Thoracic aorta (tissue), 2 donors: ENCODE results near the gene IL25. TPM values are rescaled to one million over a fixed set of nuclear protein-coding genes. Genes with fewer than 3 reads are reported as not detected.

Experiments
- ATAC-seq: fragments of 150-250 bp; one replicate; pipeline ENCODE4 v1.8.0; 2017; ENCODE audit warnings: low read depth; ENCODE audit not compliant: insufficient number of reproducible peaks, low FRiP score
- DNase-seq: peaks from one replicate; pipeline ENCODE4 v3.0.0-alpha.2; 2020; ENCODE audit warnings: low spot score
- H3K27ac ChIP-seq, 2 donors: fragments of 200-600 bp; sonication (generic); 1 replicate in 1 of 2; 2 replicates in 1 of 2; pipeline ENCODE4 v1.5.1; 2016; ENCODE audit warnings: mild to moderate bottlenecking in 2 of 2, moderate library complexity in 2 of 2
- H3K27me3 ChIP-seq: fragments of 200-600 bp; sonication (generic); replicated peaks from 2 replicates; pipeline ENCODE4 v1.6.0; 2016; ENCODE audit warnings: mild to moderate bottlenecking; ENCODE audit not compliant: insufficient read depth
- H3K36me3 ChIP-seq: fragments of 200-600 bp; sonication (generic); one replicate; pipeline ENCODE4 v1.5.1; 2016
- H3K4me1 ChIP-seq, 2 donors: fragments of 200-600 bp; sonication (generic); 1 replicate in 1 of 2; 2 replicates in 1 of 2; pipeline versions ENCODE4 v1.5.1 to v1.6.0; 2016; ENCODE audit warnings: low read depth in 2 of 2, mild to moderate bottlenecking in 1 of 2; ENCODE audit not compliant: control insufficient read depth in 1 of 2
- H3K4me3 ChIP-seq: fragments of 200-600 bp; sonication (generic); 2 replicates; pipeline ENCODE4 v1.5.1; 2016; ENCODE audit warnings: mild to moderate bottlenecking
- H3K9me3 ChIP-seq: fragments of 200-600 bp; sonication (generic); 2 replicates; pipeline ENCODE4 v1.5.1; 2016
- total RNA-seq, 2 donors: library from RNA; depleted of rRNA; stranded (reverse); fragments of >200 nt; gene quantifications; one replicate each; pipeline versions ENCODE4 v1.1.0 to v1.2.3, GENCODE V29; 2016
- TF ChIP-seq, protein P1 (sequence below): fragments of 200-600 bp; sonication (generic); IDR thresholded peaks from one replicate; pipeline ENCODE4 v1.5.1; 2019; ENCODE audit warnings: antibody characterized with exemption

Gene IL25
- total RNA-seq, 2 donors from 2014 or later: not detected

DNA sequence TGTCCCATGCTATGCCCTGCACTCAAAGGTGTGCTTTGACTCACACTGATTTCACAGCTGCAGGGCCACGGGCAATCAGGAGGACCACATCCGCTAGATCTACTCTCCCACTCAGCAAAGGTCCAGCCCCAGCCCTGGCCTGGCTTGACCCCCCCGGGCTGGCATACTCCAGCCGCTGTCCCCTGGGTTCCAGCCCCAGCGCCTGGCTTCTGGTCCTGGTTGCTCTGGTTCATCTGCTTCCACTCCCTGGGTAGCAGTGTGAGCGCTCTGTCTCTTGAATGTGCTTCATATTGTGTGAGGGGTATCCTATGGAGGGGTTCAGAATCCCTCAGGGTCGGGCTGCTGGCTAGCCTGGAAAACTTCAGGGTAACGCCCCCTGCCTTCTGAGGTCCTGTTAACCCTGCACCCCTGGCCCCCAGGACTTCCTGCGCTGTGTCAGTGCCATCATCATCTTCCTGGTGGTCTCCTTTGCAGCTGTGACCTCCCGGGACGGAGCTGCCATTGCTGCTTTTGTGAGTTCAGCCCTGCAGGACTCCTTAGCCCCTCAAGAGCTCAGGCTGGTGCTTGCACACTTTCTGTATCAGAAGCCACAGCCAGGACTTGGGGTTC lies 6.1 kb downstream of the IL25 start:
- H3K9me3 ChIP-seq: no peaks in the 10 kb centered on the region
- no peak overlapping the region for H3K27ac ChIP-seq
- ATAC-seq: no peak
- no peak overlapping the region for H3K4me3 ChIP-seq
- no peaks in the 10 kb centered on the region for H3K36me3 ChIP-seq
- peaks cover 0 to 4% of the 10 kb centered on the region in 2 donors for H3K4me1 ChIP-seq
- no peaks in the 10 kb centered on the region for H3K27me3 ChIP-seq
- no peak for DNase-seq
- TF ChIP-seq, protein P1, sequence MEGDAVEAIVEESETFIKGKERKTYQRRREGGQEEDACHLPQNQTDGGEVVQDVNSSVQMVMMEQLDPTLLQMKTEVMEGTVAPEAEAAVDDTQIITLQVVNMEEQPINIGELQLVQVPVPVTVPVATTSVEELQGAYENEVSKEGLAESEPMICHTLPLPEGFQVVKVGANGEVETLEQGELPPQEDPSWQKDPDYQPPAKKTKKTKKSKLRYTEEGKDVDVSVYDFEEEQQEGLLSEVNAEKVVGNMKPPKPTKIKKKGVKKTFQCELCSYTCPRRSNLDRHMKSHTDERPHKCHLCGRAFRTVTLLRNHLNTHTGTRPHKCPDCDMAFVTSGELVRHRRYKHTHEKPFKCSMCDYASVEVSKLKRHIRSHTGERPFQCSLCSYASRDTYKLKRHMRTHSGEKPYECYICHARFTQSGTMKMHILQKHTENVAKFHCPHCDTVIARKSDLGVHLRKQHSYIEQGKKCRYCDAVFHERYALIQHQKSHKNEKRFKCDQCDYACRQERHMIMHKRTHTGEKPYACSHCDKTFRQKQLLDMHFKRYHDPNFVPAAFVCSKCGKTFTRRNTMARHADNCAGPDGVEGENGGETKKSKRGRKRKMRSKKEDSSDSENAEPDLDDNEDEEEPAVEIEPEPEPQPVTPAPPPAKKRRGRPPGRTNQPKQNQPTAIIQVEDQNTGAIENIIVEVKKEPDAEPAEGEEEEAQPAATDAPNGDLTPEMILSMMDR: no peak

DNA sequence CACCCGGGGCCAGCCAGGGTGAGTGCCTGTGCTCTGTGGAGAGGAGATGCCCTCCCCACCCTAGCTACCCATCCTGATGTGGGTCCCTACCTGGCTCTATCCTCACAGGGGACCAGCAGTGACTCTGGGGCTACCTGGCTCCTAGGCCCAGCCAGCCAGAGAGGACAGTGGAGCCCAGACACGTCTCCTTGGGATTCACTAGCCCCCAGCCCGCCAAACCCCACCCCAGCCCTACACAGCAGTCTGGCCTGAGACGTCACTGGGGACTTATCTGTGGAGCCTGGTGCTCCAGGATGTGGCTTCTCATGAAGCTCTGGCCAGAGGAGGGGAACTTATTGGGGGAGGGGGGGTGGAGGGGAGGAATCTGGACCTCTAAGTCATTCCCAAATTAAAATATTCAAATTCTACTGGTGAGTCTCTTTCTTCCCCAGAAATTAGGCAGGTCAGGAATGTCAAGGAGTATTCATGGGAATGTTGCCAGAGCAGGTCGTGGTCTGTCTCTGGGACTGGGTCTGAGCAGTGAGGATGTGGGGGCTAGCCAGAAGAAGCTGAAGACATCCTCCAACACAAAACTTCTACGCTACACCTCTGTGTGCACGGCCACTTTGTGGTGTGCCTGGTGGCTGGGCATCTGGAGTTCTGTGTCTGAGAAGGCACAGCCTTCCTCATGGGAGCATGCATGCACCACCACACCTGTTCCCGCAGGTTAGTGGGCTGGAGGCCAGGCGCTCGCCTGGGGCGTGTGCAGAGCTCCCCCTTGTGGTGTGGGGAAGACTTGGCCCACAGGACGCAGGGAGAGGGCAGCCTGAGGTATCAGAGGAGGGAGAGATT lies 7.0 kb downstream of the IL25 start:
- ATAC-seq (peak; percentile 51), DNase-seq (no peak)
- TF ChIP-seq, protein P1: peak; percentile 83
- H3K27ac ChIP-seq: no peak overlapping the region
- H3K4me3 ChIP-seq: no peak overlapping the region
- H3K36me3 ChIP-seq: no peaks in the 10 kb centered on the region
- H3K9me3 ChIP-seq: no peaks in the 10 kb centered on the region
- H3K4me1 ChIP-seq: peaks cover 0 to 4% of the 10 kb centered on the region in 2 donors
- H3K27me3 ChIP-seq: no peaks in the 10 kb centered on the region

DNA sequence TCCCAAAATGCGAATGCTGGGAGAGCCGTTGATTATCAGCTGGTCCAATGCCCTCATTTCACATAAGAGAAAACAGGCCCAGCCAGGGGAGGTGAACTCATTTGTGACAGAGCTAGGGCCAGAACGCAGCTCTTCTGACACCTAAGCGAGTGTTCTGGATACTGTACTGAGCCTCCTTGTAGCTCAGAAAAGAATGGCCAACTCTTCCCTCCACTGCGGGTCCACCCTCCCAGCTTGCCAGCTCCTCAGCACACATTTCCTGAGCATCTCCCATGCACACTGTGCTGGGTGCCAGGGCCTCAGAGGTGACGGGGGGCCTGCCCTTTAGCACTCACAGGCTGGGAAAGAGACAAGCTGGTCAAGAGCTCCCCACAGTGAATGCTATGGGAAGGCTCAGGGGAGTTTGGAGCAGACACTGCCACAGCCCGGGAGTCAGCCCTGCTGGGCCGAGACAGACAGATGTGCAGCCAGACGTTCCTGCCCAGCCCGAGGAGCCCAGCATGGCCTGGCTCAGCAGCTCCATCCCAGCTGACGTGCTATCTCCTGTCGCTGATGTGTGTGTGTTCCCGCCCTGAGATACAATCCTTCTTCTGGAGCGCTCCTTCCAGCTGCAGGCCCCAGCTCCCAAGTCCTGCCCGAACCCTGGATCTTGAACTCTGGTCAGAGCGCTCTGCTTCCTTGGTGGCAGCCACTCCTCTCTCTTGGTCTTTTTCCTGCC lies 7.7 kb downstream of the IL25 start:
- Histone ChIP-seq H3K27me3 (no peaks in the 10 kb centered on the region), H3K27ac (no peak overlapping the region), H3K4me1 (peaks cover 0 to 4% of the 10 kb centered on the region in 2 donors), H3K36me3 (no peaks in the 10 kb centered on the region), H3K4me3 (no peak overlapping the region), H3K9me3 (no peaks in the 10 kb centered on the region)
- TF ChIP-seq, protein P1: no peak
- DNase-seq (no peak), ATAC-seq (no peak)

DNA sequence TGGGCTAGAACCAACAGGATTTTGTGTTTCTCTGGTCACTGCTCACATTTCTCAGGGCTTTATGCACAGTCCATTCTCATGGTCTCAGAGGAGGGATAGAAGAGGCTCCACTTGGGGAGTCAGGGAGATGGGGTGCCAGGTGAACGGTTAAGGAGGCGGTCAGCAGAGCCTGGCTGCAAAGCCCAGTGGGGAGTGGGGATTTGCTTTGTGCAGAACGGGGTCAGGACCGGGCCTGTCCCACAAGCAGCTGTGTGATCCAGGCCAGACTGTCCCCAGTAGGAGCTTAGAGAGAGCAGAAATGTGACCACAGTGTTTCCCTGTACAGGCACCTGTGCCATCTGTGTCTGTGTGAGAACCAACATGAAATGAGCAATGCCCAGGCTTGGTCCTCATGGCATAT lies 8.4 kb downstream of the IL25 start:
- TF ChIP-seq, protein P1: no peak
- ATAC-seq (no peak), DNase-seq (no peak)
- H3K36me3 ChIP-seq: no peaks in the 10 kb centered on the region
- H3K27ac ChIP-seq: no peak overlapping the region
- H3K4me3 ChIP-seq: no peak overlapping the region
- H3K4me1 ChIP-seq: peaks cover 0 to 4% of the 10 kb centered on the region in 2 donors
- H3K9me3 ChIP-seq: no peaks in the 10 kb centered on the region
- no peaks in the 10 kb centered on the region for H3K27me3 ChIP-seq

DNA sequence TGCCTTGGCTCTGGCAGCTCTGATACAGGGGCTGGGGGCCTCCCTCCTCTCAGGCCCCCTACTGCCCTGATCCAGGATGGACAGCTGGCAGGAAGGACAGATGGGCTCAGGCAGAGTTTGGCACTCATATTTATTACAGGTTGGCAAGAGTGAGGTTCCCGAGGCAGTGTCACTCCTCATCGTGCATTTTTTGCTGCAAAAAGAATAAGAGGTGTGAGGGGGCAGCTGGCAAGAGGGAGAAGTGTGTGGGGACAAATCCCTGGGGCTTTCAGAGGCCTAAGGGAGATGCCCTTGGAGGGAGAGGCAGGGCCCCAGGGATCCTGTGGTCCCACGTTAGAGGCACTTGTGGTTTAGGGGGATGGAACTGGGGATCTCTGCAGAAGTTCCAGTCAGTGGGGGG lies 9.3 kb downstream of the IL25 start:
- TF ChIP-seq, protein P1: no peak
- Histone ChIP-seq H3K4me1 (no peaks in the 10 kb centered on the region), H3K27me3 (no peaks in the 10 kb centered on the region), H3K36me3 (no peaks in the 10 kb centered on the region), H3K4me3 (no peak overlapping the region), H3K27ac (no peak overlapping the region), H3K9me3 (no peaks in the 10 kb centered on the region)
- DNase-seq (no peak), ATAC-seq (no peak)
